Epidermal melanocyte (primary cell): ENCODE results near the gene NKX2-2.

Source experiments
- DNase-seq: peaks from one replicate; pipeline ENCODE4 v3.0.0; 2011; ENCODE audit warnings: low spot score; ENCODE audit not compliant: insufficient read length

Gene NKX2-2

DNA sequence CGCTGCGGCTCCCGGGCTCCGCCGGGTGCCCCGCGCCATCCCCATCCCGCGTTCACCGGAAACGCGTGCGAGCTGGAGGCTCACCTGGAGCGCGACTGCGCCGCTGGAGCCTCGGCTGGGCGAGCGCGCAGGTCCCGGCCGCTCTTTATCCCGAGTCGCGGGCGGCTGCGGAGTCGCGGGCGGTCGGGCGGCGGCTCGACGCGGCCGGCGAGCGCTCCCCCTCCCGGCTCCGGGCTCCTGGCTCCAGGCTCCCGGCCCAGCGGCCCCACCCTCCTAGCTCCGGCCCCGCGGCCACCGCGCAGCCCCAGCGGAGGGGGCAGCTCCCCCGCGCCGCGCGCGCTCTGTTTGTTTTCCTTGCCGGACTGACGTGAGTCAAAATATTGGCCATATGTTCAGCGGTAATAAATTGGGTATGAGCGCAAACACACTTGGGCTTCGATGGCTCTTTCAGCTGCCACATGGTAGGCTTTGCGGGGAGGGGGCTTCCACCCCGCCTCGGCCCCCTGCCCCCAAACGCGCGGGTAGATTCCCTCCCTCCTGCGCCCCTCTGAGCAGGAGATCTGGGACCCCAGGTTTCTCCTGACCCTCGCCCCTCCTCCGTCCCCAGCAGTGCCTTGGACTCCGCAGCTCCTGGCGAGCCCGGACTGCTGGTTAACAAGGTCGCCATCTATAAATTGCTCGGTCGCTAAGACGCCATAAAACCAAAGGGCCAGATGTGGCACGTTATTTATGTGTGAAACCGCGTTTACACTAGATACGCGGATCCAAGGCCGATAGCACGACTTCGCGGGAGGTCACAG, 8.8 kb upstream of the NKX2-2 start:
- DNase-seq: no peak

- no peak for DNase-seq
Observed at GRCh38 chr20:21521596-21522480, 8.0 kb upstream of the NKX2-2 start.

DNA sequence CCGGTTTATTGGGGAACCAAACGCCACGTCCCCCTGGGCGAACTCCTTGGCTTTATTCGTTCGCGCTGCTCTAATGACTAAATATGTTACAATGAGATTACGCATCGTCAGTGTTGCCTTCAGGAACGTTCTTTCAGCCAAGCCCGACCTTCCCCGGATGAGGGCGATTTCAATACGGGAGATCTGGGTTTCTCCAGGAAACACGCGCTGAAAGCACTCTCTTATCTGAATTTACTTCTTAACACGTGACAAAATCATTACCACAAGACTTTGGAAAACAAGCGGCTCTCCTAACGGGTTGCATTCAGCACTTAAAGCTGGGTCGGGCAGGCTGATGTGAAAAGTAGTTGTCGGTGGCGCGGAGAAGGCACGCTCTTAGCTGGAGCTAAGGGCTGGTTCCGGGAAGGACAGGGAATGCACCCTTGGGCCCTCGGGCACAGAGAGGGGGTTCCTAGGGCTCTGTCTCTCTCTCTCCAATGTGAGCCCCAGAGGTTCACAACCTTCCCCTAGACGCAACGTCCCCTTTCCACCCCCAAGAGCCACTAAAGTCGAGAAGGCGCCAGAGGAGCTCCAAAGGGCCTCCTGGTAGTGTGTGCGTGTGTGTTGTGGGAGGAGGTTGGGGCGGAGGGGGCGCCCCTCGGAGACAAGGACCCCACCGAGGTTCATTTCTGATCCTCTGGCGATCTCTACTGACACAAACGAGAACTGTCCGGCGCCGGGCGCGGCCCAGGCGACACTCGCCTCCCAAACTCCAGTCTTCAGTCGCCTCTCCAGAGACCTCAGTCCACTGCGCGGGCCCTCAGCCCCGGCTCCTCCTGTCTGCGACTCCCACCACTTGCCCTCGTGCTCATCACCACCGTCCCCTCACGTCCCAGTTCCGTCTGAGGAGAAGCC, 7.1 kb upstream of the NKX2-2 start:
- DNase-seq: no peak

GRCh38 chr20:21519136-21519584, 5.3 kb upstream of the NKX2-2 start:
- no peak for DNase-seq

GRCh38 chr20:21518292-21518991, 4.6 kb upstream of the NKX2-2 start:
- no peak for DNase-seq

DNA sequence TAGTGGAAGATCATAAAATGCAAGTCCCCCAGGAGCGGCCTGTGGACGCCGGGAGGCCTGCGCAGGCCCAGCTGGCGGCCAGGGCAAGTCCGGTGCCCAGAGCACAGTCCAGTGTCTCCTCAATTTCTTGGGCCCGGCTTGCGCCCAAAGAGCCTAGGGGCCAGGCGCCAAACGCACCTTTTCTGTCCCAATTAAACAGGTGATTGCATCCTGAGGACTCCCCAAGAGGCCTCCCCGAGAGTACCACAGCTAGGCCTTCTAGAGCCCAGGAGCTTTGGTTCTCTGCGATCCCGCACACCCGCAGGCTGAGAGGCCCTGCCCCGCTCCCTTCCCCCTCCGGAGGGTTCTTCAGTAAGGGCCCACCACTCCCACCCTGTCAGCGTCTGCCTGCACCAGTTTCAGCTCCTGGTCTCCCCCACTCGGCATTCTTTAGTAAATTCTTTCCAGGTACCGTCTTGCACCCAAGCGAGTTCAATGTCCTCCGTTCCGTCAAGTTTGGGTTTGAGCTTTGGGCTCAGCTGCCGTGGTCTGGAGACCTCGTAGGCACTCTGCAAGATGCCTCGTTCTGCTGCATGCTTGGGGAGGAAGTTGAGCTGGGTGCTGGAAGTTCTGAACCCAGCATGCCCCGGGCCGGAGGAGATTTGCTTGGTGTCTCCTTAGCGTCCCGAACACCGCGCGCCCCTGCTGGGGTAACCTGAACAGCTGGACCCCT, 3.9 kb upstream of the NKX2-2 start:
- DNase-seq: no peak

DNA sequence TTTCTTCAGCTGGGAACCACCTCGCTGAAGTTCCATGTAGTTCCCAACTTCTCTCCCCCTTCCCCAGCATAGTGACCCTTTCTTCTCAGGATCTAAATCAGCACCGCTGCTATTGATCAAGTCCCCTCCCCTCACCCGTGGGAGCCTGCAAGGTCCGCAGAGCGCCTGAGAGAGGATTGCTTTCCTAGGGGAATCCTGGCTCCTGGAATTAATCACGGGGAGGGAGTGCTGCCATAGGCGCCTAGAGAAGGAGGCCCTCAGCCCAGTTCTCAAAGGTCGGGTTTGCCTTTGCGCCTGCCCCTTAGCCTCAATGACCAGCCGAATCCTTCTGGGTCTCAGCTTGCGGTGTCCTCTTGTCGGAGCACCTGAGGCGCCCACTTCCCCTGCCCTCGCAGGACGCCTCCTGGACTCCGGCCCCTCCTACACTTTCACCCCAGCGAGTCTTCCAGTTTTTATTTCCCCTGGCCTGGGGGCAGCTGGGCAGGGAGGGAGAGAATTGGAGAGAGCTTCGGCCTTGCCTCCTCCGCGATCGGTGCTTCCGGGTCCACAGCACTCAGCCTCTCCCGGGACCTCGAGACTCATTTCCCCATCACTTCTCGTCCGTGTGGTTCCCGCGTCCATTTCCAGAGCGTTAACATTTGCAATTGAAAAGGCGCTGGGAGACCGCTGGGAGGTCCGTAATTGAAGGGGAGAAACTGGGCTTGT, 3.1 kb upstream of the NKX2-2 start:
- no peak for DNase-seq

- DNase-seq: no peak
Observed at GRCh38 chr20:21516180-21516567, 2.3 kb upstream of the NKX2-2 start.

DNA sequence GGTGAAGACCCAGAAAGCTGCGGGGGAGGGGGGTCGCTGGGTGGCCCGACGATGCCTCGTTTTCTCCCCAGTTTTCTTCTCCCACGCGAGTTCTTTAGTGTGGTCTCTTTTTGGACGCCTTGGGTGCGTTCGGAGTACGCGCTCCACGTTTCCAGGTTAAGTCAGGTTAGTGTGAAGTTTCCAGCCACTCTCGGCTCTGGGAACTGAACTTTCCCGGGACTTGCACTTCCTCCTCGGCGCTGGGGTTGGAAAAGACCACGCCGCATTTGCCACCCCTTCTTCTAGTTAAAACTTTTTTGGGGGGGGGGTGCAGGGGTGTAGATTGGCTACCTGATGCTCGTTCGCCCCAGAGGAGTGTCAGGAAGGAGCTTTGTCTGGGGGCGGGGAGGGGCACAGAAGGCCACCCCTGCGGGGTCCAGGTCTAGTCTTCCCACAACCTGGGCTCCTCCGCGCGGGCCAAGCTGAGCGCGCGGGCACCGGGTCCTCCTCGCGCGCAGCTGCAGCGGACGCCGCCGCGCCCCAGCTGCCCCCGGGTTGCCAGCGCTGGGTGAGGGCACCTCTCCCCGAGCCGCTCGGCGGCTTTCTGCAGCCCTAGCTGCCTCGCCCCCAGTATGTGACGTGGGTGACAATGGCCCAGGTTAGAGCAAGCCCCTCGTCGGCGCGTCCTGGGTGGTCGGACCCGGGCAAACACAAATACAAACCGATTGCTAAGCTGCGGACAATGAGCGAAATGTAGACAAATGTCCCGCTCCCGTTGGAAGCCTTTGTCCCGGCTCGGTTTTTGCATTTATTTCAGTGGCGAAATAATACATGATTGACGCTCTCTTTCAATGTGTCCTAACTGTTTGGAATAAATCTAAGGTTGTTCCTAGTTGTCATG, 1.7 kb upstream of the NKX2-2 start:
- no peak for DNase-seq

DNA sequence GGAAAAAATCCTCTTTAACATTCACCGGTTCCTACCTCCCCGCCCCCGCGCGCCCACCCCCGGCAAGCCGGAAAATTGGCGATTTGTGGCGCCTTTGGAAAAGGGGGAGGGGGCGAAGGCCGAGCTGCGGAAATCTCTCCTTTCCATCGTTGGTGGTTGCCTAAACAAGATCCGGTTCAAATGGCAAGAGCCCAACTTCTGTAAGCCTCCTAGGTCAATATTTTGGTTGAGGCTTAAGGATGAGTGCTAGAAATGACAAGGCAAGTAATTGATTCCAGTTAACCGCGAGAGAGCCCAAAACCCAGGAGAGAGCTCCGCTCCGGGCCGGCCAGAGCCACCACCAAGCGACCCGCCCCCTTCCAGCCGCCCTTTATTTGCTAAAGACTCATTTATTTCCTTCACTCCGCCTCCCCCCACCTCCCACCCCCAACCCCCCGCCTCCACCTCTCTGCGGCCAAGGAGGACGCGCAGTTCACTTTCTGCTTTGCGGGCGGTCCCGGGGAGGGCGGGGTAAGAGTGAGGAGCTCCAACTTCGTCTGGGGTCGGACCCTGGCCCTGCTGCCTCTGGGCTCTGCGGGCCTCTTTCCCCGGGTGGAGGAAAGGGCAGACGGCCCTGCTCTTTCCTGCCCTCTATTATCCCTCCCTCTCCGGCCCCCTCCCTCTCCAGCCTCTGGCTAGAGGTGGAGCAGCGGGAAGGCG, 838 bp upstream of the NKX2-2 start:
- DNase-seq: no peak

GRCh38 chr20:21513181-21513663, 642 bp downstream of the NKX2-2 start:
- no peak for DNase-seq

GRCh38 chr20:21512634-21513180, 1.2 kb downstream of the NKX2-2 start:
- no peak for DNase-seq

DNA sequence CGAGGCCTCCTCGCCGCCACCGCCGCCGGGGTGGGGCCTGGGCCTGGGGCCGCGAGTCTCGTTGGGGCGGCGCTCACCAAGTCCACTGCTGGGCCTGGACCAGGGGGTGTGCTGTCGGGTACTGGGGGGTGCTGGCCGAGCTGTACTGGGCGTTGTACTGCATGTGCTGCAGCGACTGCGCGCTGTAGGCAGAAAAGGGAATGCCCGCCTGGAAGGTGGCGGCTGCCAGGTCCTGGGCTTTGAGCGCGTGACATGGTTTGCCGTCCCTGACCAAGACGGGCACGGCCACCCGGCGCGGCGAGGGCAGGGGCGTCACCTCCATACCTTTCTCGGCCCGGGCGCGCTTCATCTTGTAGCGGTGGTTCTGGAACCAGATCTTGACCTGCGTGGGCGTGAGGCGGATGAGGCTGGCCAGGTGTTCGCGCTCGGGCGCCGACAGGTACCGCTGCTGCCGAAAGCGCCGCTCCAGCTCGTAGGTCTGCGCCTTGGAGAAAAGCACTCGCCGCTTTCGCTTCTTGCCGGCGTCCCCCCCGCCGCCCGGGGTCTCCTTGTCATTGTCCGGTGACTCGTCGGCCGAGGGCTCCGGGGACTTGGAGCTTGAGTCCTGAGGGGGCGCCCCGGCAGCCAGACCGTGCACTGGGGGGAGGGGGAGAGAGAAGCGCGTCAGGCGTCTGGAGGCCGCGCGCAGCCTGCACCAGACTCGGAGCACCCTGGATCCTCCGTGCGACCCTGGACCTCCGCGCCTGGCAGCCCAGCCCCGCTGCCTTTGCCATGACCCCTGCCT, 1.8 kb downstream of the NKX2-2 start:
- DNase-seq: no peak

DNA sequence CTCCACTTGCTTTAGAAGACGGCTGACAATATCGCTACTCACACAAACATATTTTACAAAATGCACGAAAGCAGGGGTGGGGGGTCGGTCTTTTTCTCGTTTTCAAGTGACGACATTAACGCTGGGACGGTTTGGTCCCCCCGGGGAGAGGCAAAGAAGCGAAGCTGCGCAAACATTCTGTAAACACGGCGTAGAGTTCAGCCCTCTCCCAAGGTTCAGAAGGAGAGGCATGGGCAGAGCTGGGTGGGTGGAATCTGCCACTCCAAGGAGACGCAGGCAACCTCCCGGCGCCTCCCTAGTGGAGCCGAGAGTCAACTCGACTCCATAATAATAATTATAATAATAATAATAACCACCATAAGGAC, 2.4 kb downstream of the NKX2-2 start:
- no peak for DNase-seq

DNA sequence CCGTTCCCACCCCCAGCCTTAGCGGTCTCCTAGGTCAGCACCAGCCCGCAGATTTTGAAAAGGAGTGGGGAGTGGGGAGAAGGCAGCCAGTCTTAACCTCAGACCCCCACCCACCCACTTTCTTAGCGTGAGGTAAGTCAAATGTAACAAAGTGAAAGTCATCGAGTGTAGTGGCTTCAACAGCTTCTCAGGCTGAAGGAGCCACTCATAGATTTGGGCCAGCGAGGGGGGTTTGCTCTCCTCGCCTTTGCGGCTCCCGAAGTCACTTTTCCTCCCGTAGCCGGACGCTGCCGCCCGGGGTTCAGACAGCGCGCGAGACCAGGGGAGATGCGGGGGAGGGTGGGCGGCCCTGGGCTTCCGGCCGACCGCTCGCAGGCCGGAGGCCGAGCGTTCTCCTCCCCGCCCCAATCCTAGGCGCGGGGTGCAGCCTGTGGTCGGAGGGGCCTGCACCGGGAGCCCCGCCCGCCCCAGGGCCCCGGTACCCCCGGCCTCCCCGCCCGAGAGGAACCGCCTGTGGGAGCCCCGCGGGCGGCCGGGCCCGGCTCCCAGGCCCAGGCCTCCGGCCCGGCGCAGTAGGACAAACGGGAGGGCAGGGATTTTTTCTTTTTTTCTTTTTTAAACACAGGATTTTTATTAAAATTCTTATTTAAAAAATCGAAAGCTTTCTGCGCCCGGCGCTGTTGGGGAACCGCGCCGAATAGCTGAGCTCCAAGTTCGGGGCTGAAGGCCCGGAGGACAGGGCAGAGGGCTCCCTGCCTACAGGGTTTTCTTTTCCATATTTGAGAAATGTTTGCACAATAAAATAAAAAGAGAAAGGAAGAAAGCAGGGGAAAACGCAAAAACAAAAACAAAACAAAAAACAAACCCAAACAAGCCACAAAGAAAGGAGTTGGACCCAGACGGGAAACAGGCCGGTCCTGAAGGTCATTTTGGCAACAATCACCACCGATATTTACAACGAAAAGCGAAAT, 3.2 kb downstream of the NKX2-2 start:
- DNase-seq: no peak
